H9 (cell line): ENCODE results near the gene ARMC5. TPM values are rescaled to one million over a fixed set of nuclear protein-coding genes. Genes with fewer than 3 reads are reported as not detected.

ENCODE experiments used
- DNase-seq: peaks from one replicate; pipeline ENCODE4 v3.0.0-alpha.2; 2017
- H2AFZ ChIP-seq: one replicate; pipeline ENCODE4 v1.6.1; 2013; ENCODE audit warnings: mild to moderate bottlenecking, low read length, control low read depth, moderate library complexity
- H2AK5ac ChIP-seq: 2 replicates; pipeline ENCODE4 v1.6.1; 2013; ENCODE audit warnings: low read length, control low read depth, mixed read lengths; ENCODE audit not compliant: insufficient read length
- H2BK120ac ChIP-seq: one replicate; pipeline ENCODE4 v1.6.1; 2013; ENCODE audit warnings: low read depth, mild to moderate bottlenecking, low read length, control low read depth, inconsistent platforms; ENCODE audit not compliant: poor library complexity, severe bottlenecking
- H2BK12ac ChIP-seq: 2 replicates; pipeline ENCODE4 v1.6.1; 2013; ENCODE audit warnings: low read length, control low read depth, mixed read lengths, low read depth; ENCODE audit not compliant: insufficient read length
- H2BK15ac ChIP-seq: 2 replicates; pipeline ENCODE4 v1.6.1; 2013; ENCODE audit warnings: low read depth, low read length, control low read depth
- H2BK20ac ChIP-seq: one replicate; pipeline ENCODE4 v1.6.1; 2013; ENCODE audit warnings: low read depth, mild to moderate bottlenecking, low read length, control low read depth, inconsistent platforms; ENCODE audit not compliant: poor library complexity, severe bottlenecking
- H2BK5ac ChIP-seq: 2 replicates; pipeline ENCODE4 v1.6.1; 2013; ENCODE audit warnings: low read length, control low read depth, mixed read lengths; ENCODE audit not compliant: insufficient read length
- H3K14ac ChIP-seq: 2 replicates; pipeline ENCODE4 v1.6.1; 2013; ENCODE audit warnings: low read length, control low read depth; ENCODE audit not compliant: insufficient read depth
- H3K18ac ChIP-seq: 2 replicates; pipeline ENCODE4 v1.6.1; 2013; ENCODE audit warnings: low read depth, mild to moderate bottlenecking, mixed read lengths, low read length, control low read depth; ENCODE audit not compliant: insufficient read length
- H3K23ac ChIP-seq: 2 replicates; pipeline ENCODE4 v1.6.1; 2013; ENCODE audit warnings: low read length, control low read depth, mixed read lengths, low read depth; ENCODE audit not compliant: insufficient read length
- H3K23me2 ChIP-seq: 2 replicates; pipeline ENCODE4 v1.6.1; 2013; ENCODE audit warnings: low read depth, mild to moderate bottlenecking, mixed read lengths, low read length, control low read depth; ENCODE audit not compliant: insufficient read length, poor library complexity, severe bottlenecking
- H3K27ac ChIP-seq: 2 replicates; pipeline ENCODE4 v1.5.1; 2013; ENCODE audit warnings: low read length, control low read depth, mixed read lengths, low read depth; ENCODE audit not compliant: insufficient read length
- H3K27me3 ChIP-seq: 2 replicates; pipeline ENCODE4 v1.6.1; 2013; ENCODE audit warnings: low read length, control low read depth, inconsistent platforms; ENCODE audit not compliant: insufficient read depth
- H3K4ac ChIP-seq: 2 replicates; pipeline ENCODE4 v1.6.1; 2013; ENCODE audit warnings: low read depth, mild to moderate bottlenecking, control low read depth, inconsistent platforms, low read length, moderate library complexity
- H3K4me1 ChIP-seq: 2 replicates; pipeline ENCODE4 v1.6.1; 2013; ENCODE audit warnings: low read length, control low read depth, inconsistent platforms; ENCODE audit not compliant: insufficient read depth
- H3K4me2 ChIP-seq: 2 replicates; pipeline ENCODE4 v1.6.1; 2013; ENCODE audit warnings: low read length, control low read depth, mixed read lengths; ENCODE audit not compliant: insufficient read length, insufficient read depth
- H3K56ac ChIP-seq: 2 replicates; pipeline ENCODE4 v1.6.1; 2013; ENCODE audit warnings: low read depth, mild to moderate bottlenecking, mixed read lengths, low read length, control low read depth; ENCODE audit not compliant: insufficient read length
- H3K79me1 ChIP-seq: 2 replicates; pipeline ENCODE4 v1.6.1; 2013; ENCODE audit warnings: low read depth, mild to moderate bottlenecking, moderate library complexity, low read length, control low read depth, inconsistent platforms; ENCODE audit not compliant: insufficient read depth, poor library complexity, severe bottlenecking
- H3K79me2 ChIP-seq: 2 replicates; pipeline ENCODE4 v1.6.1; 2013; ENCODE audit warnings: low read length, control low read depth, inconsistent platforms; ENCODE audit not compliant: insufficient read depth
- H3K9ac ChIP-seq: 2 replicates; pipeline ENCODE4 v1.6.1; 2013; ENCODE audit warnings: low read length, control low read depth, mixed read lengths; ENCODE audit not compliant: insufficient read length; ENCODE audit errors: extremely low read depth
- H3K9me3 ChIP-seq: one replicate; pipeline ENCODE4 v1.6.1; 2013; ENCODE audit warnings: low read depth, low read length, inconsistent platforms; ENCODE audit not compliant: control insufficient read depth
- H3T11ph ChIP-seq: one replicate; pipeline ENCODE4 v1.6.1; 2013; ENCODE audit warnings: mild to moderate bottlenecking, low read length, control low read depth, inconsistent platforms
- H4K20me1 ChIP-seq: one replicate; pipeline ENCODE4 v1.6.1; 2013; ENCODE audit not compliant: control insufficient read depth, insufficient read length, insufficient read depth
- H4K5ac ChIP-seq: 2 replicates; pipeline ENCODE4 v1.6.1; 2013; ENCODE audit warnings: low read depth, mild to moderate bottlenecking, mixed read lengths, low read length, control low read depth; ENCODE audit not compliant: insufficient read length
- H4K8ac ChIP-seq: replicated peaks from 2 replicates; pipeline ENCODE4 v1.6.1; 2013; ENCODE audit warnings: low read length, control low read depth, mixed read lengths, low read depth; ENCODE audit not compliant: insufficient read length
- H4K91ac ChIP-seq: 2 replicates; pipeline ENCODE4 v1.6.1; 2013; ENCODE audit warnings: low read depth, mild to moderate bottlenecking, moderate library complexity, mixed read lengths, low read length, control low read depth; ENCODE audit not compliant: insufficient read length
- H3K27ac Mint-ChIP-seq, 3 experiments: 2 replicates in 2 of 3; 3 replicates in 1 of 3; pipeline ENCODE4 v1.8.0; 2020 to 2021; ENCODE audit warnings: mixed read lengths in 3 of 3, mild to moderate bottlenecking in 1 of 3, moderate library complexity in 1 of 3
- H3K27me3 Mint-ChIP-seq: 2 replicates; pipeline ENCODE4 v1.8.0; 2021; ENCODE audit warnings: low read depth, mild to moderate bottlenecking, moderate library complexity, mixed read lengths
- H3K36me3 Mint-ChIP-seq, 3 experiments: 2 replicates in 2 of 3; 3 replicates in 1 of 3; pipeline ENCODE4 v1.8.0; 2020 to 2021; ENCODE audit warnings: low read depth in 3 of 3, mixed read lengths in 3 of 3; ENCODE audit not compliant: insufficient read depth in 1 of 3
- H3K4me1 Mint-ChIP-seq, 2 experiments: 2 replicates each; pipeline ENCODE4 v1.8.0; 2020; ENCODE audit warnings: mixed read lengths in 2 of 2
- H3K4me3 Mint-ChIP-seq, 2 experiments: 2 replicates in 1 of 2; 3 replicates in 1 of 2; pipeline ENCODE4 v1.8.0; 2020 to 2021; ENCODE audit warnings: mild to moderate bottlenecking in 2 of 2, mixed read lengths in 2 of 2, moderate library complexity in 1 of 2
- H3K9me3 Mint-ChIP-seq, 2 experiments: 2 replicates in 1 of 2; 3 replicates in 1 of 2; pipeline ENCODE4 v1.8.0; 2020; ENCODE audit warnings: mild to moderate bottlenecking in 2 of 2, mixed read lengths in 2 of 2, moderate library complexity in 1 of 2
- CTCF ChIP-seq: fragments of 200-600 bp; sonication (generic); conservative IDR thresholded peaks from 3 replicates; pipeline ENCODE4 v1.8.0; 2021; ENCODE audit warnings: antibody characterized with exemption, mild to moderate bottlenecking
- WGBS: extraction: QIAGEN DNeasy Blood & Tissue Kit; methylation state at CpG from one replicate; pipeline ENCODE4 v1.1.7; 2013; ENCODE audit warnings: missing lambda C conversion rate, low lambda C conversion rate, mixed read lengths; ENCODE audit not compliant: insufficient read length; ENCODE audit errors: extremely low coverage; 5-methylcytosine and 5-hydroxymethylcytosine counted together
- total RNA-seq: library from RNA; stranded (reverse); gene quantifications from 2 replicates; pipeline ENCODE4 v1.2.1, GENCODE V29; 2021

The ARMC5 gene
- total RNA-seq, 1 experiment from 2014 or later: 18.7 TPM

GRCh38 chr16:31427441-31428278 is 31.6 kb upstream of the ARMC5 start:
- Histone ChIP-seq H3K56ac (no peak overlapping the region), H3K9me3 (no peaks in the 10 kb centered on the region), H4K20me1 (no peaks in the 10 kb centered on the region), H2BK12ac (no peak overlapping the region), H2BK20ac (no peak overlapping the region), H3K27me3 (peaks cover 8% of the 10 kb centered on the region; the same call in 1 of the 2 replicates), H2BK120ac (no peak overlapping the region), H3K4ac (no peak overlapping the region), H3T11ph (no peak overlapping the region), H3K79me1 (no peaks in the 10 kb centered on the region), H3K18ac (no peak overlapping the region), H4K8ac (no peak overlapping the region), H2BK5ac (no peak overlapping the region), H3K23me2 (no peaks in the 10 kb centered on the region), H3K23ac (no peak overlapping the region), H3K79me2 (no peaks in the 10 kb centered on the region), H4K91ac (no peak overlapping the region), H3K27ac (no peak overlapping the region), H2AFZ (no peak overlapping the region), H4K5ac (no peak overlapping the region), H3K4me1 (no peaks in the 10 kb centered on the region), H3K4me2 (no peak overlapping the region), H3K9ac (no peak overlapping the region), H2AK5ac (no peak overlapping the region), H3K14ac (no peak overlapping the region), H2BK15ac (no peak overlapping the region)
- H3K27me3 Mint-ChIP-seq: peaks cover 15% of the 10 kb centered on the region
- H3K36me3 Mint-ChIP-seq: no peaks in the 10 kb centered on the region
- no peak overlapping the region for H3K4me3 Mint-ChIP-seq
- no peak overlapping the region for H3K27ac Mint-ChIP-seq
- no CpG with 5 or more reads among the region's 83 CpGs for WGBS
- H3K9me3 Mint-ChIP-seq: no peaks in the 10 kb centered on the region; a peak in 2 of 5 replicates
- DNase-seq: peak; percentile 45
- no peak for TF ChIP-seq CTCF
- H3K4me1 Mint-ChIP-seq: peaks cover 5 to 9% of the 10 kb centered on the region in 2 experiments; a peak in 3 of 4 replicates
